GM21390 (cell line): ENCODE measurements around the gene SLC9A4.

Source experiments
- ATAC-seq: cut with Tn5 transposase; IDR thresholded peaks from one replicate; pipeline ENCODE4 v1.9.1; 2021; ENCODE audit not compliant: unreplicated experiment

Gene SLC9A4

GRCh38 chr2:102451968-102452367 is 21.1 kb upstream of the SLC9A4 start:
- ATAC-seq: no peak

DNA sequence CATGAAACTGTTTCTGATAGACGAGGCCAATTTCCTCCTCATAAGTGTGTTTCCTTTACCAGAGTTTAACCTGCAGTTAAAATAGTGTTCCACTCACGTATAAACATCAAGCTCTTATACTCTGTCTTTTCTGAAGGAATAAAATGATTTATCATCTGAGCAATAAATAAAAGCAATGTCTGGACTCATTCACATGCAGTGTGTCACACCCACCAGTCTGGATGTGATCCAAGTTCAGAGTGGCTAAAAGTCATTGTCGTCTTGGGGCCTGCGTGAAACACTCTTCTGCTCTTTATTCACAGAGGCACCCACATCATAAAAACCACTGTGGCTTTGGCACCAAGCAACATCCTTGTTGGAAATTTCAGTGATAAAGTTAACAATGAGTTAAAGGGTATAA is 19.5 kb upstream of the SLC9A4 start:
- no peak for ATAC-seq

DNA sequence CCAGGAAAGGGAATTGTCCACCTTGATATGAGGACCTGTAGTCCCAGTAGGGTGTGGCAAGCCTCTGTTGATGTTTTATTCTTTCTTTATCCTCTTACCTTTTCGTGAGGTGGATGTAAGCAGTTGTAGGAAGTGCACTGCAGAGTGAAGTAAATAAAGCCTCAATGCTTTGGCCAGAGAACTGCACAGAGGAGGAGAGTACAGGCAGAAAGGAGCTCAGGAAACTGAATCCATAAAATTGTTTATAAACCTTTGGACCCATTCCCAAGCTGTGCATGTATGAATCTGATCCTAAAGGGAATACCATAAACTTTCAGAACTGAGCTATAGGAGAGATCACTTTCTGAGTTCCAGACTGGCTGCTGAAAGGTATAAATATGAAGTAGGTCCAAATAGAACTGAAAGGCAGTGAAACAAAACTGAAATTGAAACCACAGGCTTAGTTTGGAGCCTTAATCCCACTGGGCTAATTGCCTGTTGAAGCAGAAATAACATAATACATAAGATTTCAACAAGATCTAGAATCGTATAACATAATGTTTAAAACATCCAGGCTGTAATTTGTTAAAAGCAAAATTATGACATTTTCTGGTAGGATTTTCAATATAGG is 17.9 kb upstream of the SLC9A4 start:
- no peak for ATAC-seq

DNA sequence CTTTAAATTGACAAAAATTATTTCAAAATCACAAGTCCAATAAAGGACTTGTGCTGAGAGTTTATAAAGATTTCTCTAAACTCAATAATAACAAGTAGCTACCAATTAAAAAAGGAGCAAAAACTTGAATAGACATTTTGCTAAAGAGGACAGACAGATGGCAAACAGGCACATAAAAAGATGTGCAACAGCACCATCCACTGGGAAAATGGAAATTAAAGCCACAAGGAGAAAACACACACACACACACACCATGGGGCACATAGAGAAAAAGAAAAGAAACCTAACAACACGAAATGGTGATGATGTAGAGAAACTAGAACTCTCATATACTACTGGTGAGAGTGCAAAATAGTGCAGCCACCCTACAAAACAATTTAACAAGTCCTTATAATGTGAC is 12.6 kb upstream of the SLC9A4 start:
- no peak for ATAC-seq

- ATAC-seq: no peak
Measured at GRCh38 chr2:102461188-102461587, 11.8 kb upstream of the SLC9A4 start.

DNA sequence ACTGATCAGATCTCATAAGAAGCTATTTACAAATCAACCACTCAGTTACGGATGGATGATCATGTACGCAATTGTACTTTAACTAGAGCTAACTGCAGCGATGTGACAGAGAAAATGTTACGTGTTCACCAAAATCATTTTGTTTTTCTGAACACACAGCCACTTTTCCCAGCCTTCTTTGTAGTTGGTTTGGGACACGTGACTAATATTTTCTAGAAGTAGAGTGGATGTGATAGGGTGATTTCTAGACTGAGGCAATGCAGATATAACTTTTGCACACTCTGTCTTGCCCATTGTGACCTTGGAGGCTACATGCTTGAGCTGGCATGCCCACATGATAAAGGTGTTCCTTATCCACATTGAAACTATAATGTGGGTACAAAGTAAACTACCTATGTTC is 9.9 kb upstream of the SLC9A4 start:
- no peak for ATAC-seq

DNA sequence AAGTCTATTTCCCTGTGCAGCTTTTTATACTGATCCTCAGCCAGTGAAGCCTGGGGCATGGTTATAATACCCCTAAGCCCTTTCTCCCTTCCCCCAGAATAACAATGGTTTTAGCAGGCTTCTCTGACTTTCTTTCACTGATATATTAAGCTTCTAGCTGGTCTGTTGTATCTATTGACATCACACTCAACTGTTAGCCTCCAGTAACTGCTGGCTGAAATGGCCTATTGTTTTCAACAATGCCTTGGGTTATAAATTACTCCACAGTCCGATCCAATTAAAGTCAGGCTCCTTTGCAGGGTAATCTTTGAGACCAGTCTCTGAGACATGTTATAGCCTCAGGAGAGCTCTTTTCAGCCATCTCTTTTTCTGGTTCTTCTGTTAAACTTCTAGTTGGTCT is 2.9 kb upstream of the SLC9A4 start:
- no peak for ATAC-seq

- no peak for ATAC-seq
Measured at GRCh38 chr2:102473631-102474030, 605 bp downstream of the SLC9A4 start.

GRCh38 chr2:102474785-102475184 is 1.8 kb downstream of the SLC9A4 start:
- no peak for ATAC-seq

DNA sequence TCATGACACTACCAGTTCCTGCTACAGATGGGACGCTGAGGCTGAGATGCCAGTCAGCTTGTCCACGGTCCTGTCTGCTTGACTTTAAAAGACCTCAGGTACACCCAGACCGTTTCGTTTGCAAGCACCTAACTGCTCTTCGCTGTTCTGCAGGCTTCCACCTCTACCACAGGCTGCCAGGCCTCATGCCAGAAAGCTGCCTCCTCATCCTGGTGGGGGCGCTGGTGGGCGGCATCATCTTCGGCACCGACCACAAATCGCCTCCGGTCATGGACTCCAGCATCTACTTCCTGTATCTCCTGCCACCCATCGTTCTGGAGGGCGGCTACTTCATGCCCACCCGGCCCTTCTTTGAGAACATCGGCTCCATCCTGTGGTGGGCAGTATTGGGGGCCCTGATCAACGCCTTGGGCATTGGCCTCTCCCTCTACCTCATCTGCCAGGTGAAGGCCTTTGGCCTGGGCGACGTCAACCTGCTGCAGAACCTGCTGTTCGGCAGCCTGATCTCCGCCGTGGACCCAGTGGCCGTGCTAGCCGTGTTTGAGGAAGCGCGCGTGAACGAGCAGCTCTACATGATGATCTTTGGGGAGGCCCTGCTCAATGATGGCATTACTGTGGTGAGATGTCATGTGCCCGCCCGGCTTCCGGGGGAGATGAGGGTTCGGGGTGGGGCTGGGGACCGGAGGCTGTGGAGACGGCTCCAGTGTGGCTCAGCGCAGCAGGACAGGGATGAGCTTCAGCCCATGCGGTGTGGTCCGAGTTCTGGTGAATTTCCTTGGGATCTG is 5.9 kb downstream of the SLC9A4 start:
- ATAC-seq: no peak

GRCh38 chr2:102480285-102481195 is 7.5 kb downstream of the SLC9A4 start:
- no peak for ATAC-seq

GRCh38 chr2:102481931-102482330 is 8.9 kb downstream of the SLC9A4 start:
- ATAC-seq: no peak

DNA sequence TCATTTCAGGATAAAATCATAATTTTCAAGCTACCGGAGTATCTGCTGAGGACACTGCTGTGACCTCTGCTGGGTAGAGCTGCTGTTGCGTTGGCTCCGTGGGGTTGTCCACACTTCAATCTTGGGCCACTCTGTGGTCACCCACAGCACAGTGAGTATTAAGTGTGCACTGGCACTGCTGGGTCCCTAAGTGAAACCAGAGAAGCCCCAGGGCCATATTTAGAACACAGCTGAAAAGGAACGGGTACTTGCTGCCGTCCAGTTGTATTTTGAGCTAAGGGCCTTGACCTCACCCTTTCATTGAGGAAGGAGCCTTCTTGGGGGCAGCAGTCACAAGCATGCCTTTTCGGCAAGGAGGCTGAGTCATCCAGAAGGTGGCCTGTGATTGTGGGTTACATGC is 10.1 kb downstream of the SLC9A4 start:
- ATAC-seq: no peak

DNA sequence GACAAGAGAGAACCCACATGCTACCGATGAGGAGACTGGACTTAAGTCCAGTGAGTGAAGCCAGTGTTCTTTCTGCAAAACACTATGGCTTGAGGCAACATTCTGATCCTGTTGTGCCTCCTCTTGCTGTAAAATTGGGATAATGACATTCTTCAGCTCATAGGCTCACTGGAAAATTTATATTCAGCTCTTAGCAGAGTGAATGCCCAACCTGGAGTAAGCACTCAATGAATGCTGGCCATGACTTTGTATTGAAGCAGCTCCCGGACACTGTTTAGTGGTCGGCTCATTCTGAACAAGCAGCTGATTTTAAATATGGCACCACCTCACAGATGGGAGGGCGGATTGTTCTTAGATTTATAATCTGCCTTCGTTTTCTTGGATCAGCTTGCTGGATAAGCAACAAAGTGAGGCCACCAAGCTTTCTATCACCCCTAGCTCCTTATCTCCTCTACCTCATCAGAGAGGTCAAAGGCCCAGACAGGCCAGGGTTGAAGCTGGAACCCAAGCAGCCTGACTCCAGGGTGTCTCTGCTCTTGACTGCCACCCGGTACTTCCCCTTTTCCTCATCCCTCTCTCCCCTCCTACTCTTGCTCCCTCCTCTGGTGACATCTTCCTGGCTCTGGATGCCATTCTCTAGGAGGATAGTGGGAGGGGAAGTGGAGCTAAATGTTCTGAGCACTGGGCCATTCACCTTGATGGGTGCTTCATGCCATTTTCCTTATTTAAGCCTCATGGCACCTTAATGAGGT is 11.5 kb downstream of the SLC9A4 start:
- no peak for ATAC-seq

DNA sequence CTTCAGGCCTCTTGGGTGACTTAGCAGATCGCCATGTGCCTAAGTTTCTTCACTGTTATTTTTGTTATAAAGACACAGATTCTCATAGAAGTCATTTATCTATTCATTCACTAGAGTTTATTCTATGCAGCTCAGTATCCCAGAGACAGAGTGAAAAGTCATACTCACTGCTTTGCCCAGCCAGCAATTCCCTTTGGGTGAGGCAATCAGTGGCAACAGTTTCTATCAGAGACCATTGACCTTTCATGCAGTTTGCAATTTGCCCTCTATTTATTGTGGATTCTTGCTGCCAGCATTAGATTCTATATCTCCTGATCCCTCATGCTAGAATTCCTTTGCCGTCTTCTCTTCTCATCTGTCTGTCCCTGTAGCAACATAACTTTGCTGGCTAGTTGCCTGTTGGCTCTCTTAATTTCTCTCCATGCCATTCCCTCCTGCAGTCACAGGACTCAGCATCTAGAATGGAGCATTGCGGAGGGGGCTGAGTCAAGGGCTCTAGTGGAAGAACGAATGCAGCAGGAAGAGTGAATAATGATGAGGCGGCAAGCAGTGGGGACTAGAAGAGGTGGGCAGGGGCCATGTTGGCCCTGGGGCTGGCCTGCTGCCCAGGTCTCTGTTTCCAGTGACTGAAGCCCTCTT is 12.2 kb downstream of the SLC9A4 start:
- no peak for ATAC-seq

DNA sequence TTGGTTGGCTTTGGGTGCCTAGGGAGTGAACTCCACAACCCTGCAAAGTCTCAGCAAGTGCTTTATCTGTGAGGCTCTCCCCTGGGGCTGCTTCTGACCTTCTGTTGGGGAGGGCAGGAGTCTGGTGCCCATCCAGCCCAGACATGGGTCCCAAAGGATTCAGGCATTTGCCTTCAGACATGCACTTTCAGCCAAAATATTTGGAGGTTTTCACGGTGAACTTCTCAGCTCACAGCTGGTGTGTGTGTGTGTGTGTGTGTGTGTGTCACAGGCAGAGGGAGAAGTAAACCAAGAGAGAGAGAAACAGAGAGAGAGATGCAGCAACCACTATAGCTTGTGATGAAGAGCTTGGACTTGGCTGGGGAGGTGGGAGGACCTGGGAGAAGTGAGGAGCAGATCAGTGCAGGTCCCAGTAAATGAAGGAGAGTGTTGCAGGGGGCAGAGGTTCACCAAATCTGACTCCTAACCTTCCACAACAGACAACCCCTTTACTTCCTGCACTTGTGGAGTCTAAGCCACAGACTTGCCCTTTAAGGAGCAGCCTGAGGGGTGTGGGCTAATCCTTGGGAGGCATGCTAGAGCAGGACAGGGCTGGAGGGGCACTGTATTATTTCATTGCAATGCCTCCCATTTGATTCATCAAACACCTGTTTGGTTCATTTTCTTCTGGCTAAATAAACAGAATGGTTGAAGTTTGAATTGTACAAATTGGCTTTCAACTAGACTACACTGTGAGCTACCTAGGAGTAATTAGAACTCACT is 14.1 kb downstream of the SLC9A4 start:
- no peak for ATAC-seq

GRCh38 chr2:102487761-102488462 is 14.9 kb downstream of the SLC9A4 start:
- ATAC-seq: no peak

DNA sequence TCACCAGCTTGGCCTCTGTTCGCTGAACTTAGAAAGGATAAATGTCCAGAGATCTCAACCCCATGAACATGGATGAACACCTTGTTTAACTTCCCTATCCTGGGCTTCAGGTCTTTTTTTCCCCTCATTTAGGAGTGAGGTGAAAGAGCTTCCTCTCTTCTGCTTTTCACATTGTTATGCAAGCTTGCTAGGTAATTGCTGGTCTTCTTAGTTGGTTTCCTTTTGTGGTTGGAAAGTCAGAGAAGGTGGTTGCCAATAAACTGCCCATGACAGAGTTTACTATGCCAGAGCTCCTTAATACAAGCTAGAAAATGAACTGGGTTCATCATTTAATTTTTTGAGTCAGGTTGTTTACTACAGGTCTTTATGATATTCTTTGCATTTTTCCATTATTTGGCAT is 16.6 kb downstream of the SLC9A4 start:
- ATAC-seq: no peak

- no peak for ATAC-seq
Measured at GRCh38 chr2:102492006-102492405, 19.0 kb downstream of the SLC9A4 start.
